ENCODE measurements around the gene PELI1. TPM values are rescaled to one million over a fixed set of nuclear protein-coding genes. Genes with fewer than 3 reads are reported as not detected.

Gene PELI1
- total and polyA plus RNA-seq, 11 donors: 4.2 to 14.6 (median 7.3) TPM

- ATAC-seq (no peak), DNase-seq (no peak)
- Histone ChIP-seq H3K27me3 (no peaks in the 10 kb centered on the region), H3K4me3 (no peak overlapping the region), H3K4me1 (peaks cover 0 to 15% (median 0%) of the 10 kb centered on the region in 12 donors), H3K36me3 (no peaks in the 10 kb centered on the region), H3K9me3 (no peaks in the 10 kb centered on the region), H3K27ac (no peak overlapping the region)
- WGBS, 4 donors: 76 to 90% (median 80%) methylated on average over 5 of the region's 5 CpGs
- no peak for TF ChIP-seq CTCF (IDR thresholded peaks at IDR 0.05)
- no peak for TF ChIP-seq POLR2A (IDR thresholded peaks at IDR 0.05)
- intact Hi-C loops (cut with DNase I): no loop called here
Observed at GRCh38 chr2:64173156-64174135, 29.2 kb upstream of the PELI1 start.

- no peaks in the 10 kb centered on the region for H3K9me3 ChIP-seq
- ATAC-seq (no peak), DNase-seq (no peak)
- intact Hi-C loops (cut with DNase I): no loop called here
- no peaks in the 10 kb centered on the region for H3K27me3 ChIP-seq
- TF ChIP-seq CTCF (IDR thresholded peaks at IDR 0.05): no peak
- TF ChIP-seq POLR2A (IDR thresholded peaks at IDR 0.05): no peak
- WGBS, 4 donors: 93 to 99% (median 97%) methylated on average over 1 of the region's 1 CpG
- H3K36me3 ChIP-seq: no peaks in the 10 kb centered on the region
- peaks cover 0 to 26% (median 0%) of the 10 kb centered on the region in 12 donors for H3K4me1 ChIP-seq
- no peak overlapping the region for H3K4me3 ChIP-seq
- H3K27ac ChIP-seq: no peak overlapping the region
Observed at GRCh38 chr2:64168756-64169155, 24.5 kb upstream of the PELI1 start.

GRCh38 chr2:64168201-64168600 lies 24.0 kb upstream of the PELI1 start:
- TF ChIP-seq POLR2A (IDR thresholded peaks at IDR 0.05): no peak
- intact Hi-C loops (cut with DNase I): no loop called here
- DNase-seq (no peak), ATAC-seq (no peak)
- H3K9me3 ChIP-seq: no peaks in the 10 kb centered on the region
- no peak overlapping the region for H3K4me3 ChIP-seq
- H3K27me3 ChIP-seq: no peaks in the 10 kb centered on the region
- H3K27ac ChIP-seq: no peak overlapping the region
- H3K4me1 ChIP-seq: peaks cover 0 to 26% (median 0%) of the 10 kb centered on the region in 12 donors
- no peaks in the 10 kb centered on the region for H3K36me3 ChIP-seq

GRCh38 chr2:64166637-64167420 lies 22.6 kb upstream of the PELI1 start:
- Histone ChIP-seq H3K36me3 (no peaks in the 10 kb centered on the region), H3K27ac (no peak overlapping the region), H3K9me3 (no peaks in the 10 kb centered on the region), H3K27me3 (no peaks in the 10 kb centered on the region), H3K4me3 (no peak overlapping the region), H3K4me1 (peaks cover 0 to 26% (median 0%) of the 10 kb centered on the region in 12 donors)
- TF ChIP-seq CTCF (IDR thresholded peaks at IDR 0.05): no peak
- no peak for TF ChIP-seq POLR2A (IDR thresholded peaks at IDR 0.05)
- DNase-seq: no peak
- no peak for ATAC-seq
- intact Hi-C loops (cut with DNase I): no loop called here
- 94 to 97% (median 97%) methylated on average over 4 of the region's 4 CpGs for WGBS, 4 donors
